GM23338 (cell line): ENCODE results near the gene OR6J1. TPM values are rescaled to one million over a fixed set of nuclear protein-coding genes. Genes with fewer than 3 reads are reported as not detected.

Source experiments
- ATAC-seq: fragments of 200-7000 bp; cut with Tn5 transposase; 3 replicates; pipeline ENCODE4 v1.9.1; 2020
- DNase-seq: peaks from one replicate; pipeline ENCODE4 v3.0.0-alpha.2; 2015; ENCODE audit warnings: low spot score
- H2AFZ ChIP-seq: fragments of 200-600 bp; sonication (generic); 2 replicates; pipeline ENCODE4 v1.8.0; 2016; ENCODE audit warnings: antibody characterized with exemption, mild to moderate bottlenecking, moderate library complexity
- H3F3A ChIP-seq: fragments of 200-600 bp; sonication (generic); replicated peaks from 2 replicates; pipeline ENCODE4 v1.8.0; 2017; ENCODE audit warnings: antibody characterized with exemption, mixed run types, low read depth
- H3K27ac ChIP-seq: fragments of 200-600 bp; sonication (generic); 2 replicates; pipeline ENCODE4 v1.6.1; 2016; ENCODE audit warnings: low read depth
- H3K27me3 ChIP-seq: fragments of 200-600 bp; sonication (generic); 2 replicates; pipeline ENCODE4 v1.8.0; 2016; ENCODE audit warnings: mild to moderate bottlenecking, mixed run types, moderate library complexity; ENCODE audit not compliant: insufficient read depth
- H3K36me3 ChIP-seq: fragments of 200-600 bp; sonication (generic); 2 replicates; pipeline ENCODE4 v1.8.0; 2016; ENCODE audit warnings: mild to moderate bottlenecking; ENCODE audit not compliant: insufficient read depth
- H3K4me1 ChIP-seq: fragments of 200-600 bp; sonication (generic); 2 replicates; pipeline ENCODE4 v1.8.0; 2016; ENCODE audit warnings: mild to moderate bottlenecking, moderate library complexity; ENCODE audit not compliant: insufficient read depth
- H3K4me2 ChIP-seq: fragments of 200-600 bp; sonication (generic); 2 replicates; pipeline ENCODE4 v1.7.1; 2017; ENCODE audit warnings: mixed run types
- H3K4me3 ChIP-seq: fragments of 200-600 bp; sonication (generic); 2 replicates; pipeline ENCODE4 v1.6.1; 2016; ENCODE audit warnings: mixed run types
- H3K79me2 ChIP-seq: fragments of 200-600 bp; sonication (generic); replicated peaks from 2 replicates; pipeline ENCODE4 v1.8.0; 2017; ENCODE audit warnings: mild to moderate bottlenecking; ENCODE audit not compliant: insufficient read depth
- H3K9me2 ChIP-seq: fragments of 200-600 bp; sonication (generic); 2 replicates; pipeline ENCODE4 v1.8.0; 2017; ENCODE audit not compliant: insufficient read depth
- H4K20me1 ChIP-seq: fragments of 200-600 bp; sonication (generic); replicated peaks from 2 replicates; pipeline ENCODE4 v1.8.0; 2017; ENCODE audit warnings: mild to moderate bottlenecking; ENCODE audit not compliant: insufficient read depth
- H3K27ac Mint-ChIP-seq: 2 replicates; pipeline ENCODE4 v1.8.0; 2020; ENCODE audit warnings: inconsistent platforms, mild to moderate bottlenecking, moderate library complexity, mixed read lengths
- H3K27me3 Mint-ChIP-seq: 3 replicates; pipeline ENCODE4 v1.8.0; 2022; ENCODE audit warnings: low read depth, mild to moderate bottlenecking, moderate library complexity, mixed read lengths, inconsistent platforms; ENCODE audit not compliant: insufficient read depth, poor library complexity
- H3K36me3 Mint-ChIP-seq: 3 replicates; pipeline ENCODE4 v1.8.0; 2021; ENCODE audit warnings: low read depth, mild to moderate bottlenecking, inconsistent platforms, moderate library complexity, mixed read lengths
- H3K4me1 Mint-ChIP-seq: 3 replicates; pipeline ENCODE4 v1.8.0; 2020; ENCODE audit warnings: mild to moderate bottlenecking, inconsistent platforms, mixed read lengths
- H3K4me3 Mint-ChIP-seq: 3 replicates; pipeline ENCODE4 v1.8.0; 2021; ENCODE audit warnings: moderate library complexity, mild to moderate bottlenecking, inconsistent platforms, mixed read lengths
- H3K9me3 Mint-ChIP-seq: 3 replicates; pipeline ENCODE4 v1.8.0; 2020; ENCODE audit warnings: moderate library complexity, mild to moderate bottlenecking, inconsistent platforms, mixed read lengths
- CREB1 ChIP-seq: fragments of 250-450 bp; sonication (Bioruptor Pico); IDR thresholded peaks from 2 replicates; pipeline ENCODE4 v1.5.0; 2020; ENCODE audit warnings: low read depth, mild to moderate bottlenecking, moderate library complexity
- EZH2 ChIP-seq: fragments of 200-600 bp; sonication (generic); IDR thresholded peaks from one replicate; pipeline ENCODE4 v1.8.0; 2017; ENCODE audit warnings: antibody characterized with exemption, mild to moderate bottlenecking, low read depth; ENCODE audit not compliant: unreplicated experiment
- EZH2phosphoT487 ChIP-seq: fragments of 200-600 bp; sonication (generic); IDR thresholded peaks from one replicate; pipeline ENCODE4 v1.8.1; 2018; ENCODE audit warnings: antibody characterized with exemption; ENCODE audit not compliant: unreplicated experiment
- JUNB ChIP-seq: IDR thresholded peaks from one replicate; pipeline ENCODE4 v1.6.1; 2016; ENCODE audit warnings: antibody characterized with exemption; ENCODE audit not compliant: unreplicated experiment
- NANOG ChIP-seq: IDR thresholded peaks from 2 replicates; pipeline ENCODE4 v1.6.1; 2016; ENCODE audit warnings: antibody characterized with exemption, borderline replicate concordance
- ZNF114 ChIP-seq: fragments of 250-450 bp; sonication (Bioruptor Pico); IDR thresholded peaks from 2 replicates; pipeline ENCODE4 v1.5.0; 2020; ENCODE audit warnings: mild to moderate bottlenecking, moderate library complexity
- long read RNA-seq: library from polyadenylated mRNA; unstranded; transcript quantifications from one replicate; pipeline ENCODE4 v2.0.0, GENCODE V29; 2020; ENCODE audit not compliant: unreplicated experiment
- polyA plus RNA-seq: library from polyadenylated mRNA; unstranded; fragments of >200 nt; fragmentation: Nextera tagmentation; extraction: Ambion mirVana; gene quantifications from 2 replicates; pipeline ENCODE4 v1.2.1, GENCODE V29; 2016
- total RNA-seq: library from RNA; depleted of rRNA; stranded (reverse); fragments of >200 nt; shearing (Covaris generic); gene quantifications from 2 replicates; pipeline ENCODE4 v1.2.3, GENCODE V29; 2014; rRNA removed
- TF ChIP-seq, protein P1 (sequence below), 2 experiments: fragments of 200-600 bp in 1 of 2; sonication (generic) in 1 of 2; conservative IDR thresholded peaks; 2 replicates each; pipeline versions ENCODE4 v1.5.1 to v1.6.1; 2016 to 2017; ENCODE audit warnings: antibody characterized with exemption in 2 of 2, low read depth in 2 of 2, mild to moderate bottlenecking in 2 of 2, moderate library complexity in 1 of 2
- TF ChIP-seq, protein P2 (sequence below): IDR thresholded peaks from 2 replicates; pipeline ENCODE4 v1.6.1; 2016; ENCODE audit warnings: antibody characterized with exemption
- TF ChIP-seq, protein P3 (sequence below): IDR thresholded peaks from one replicate; pipeline ENCODE4 v1.6.1; 2018; ENCODE audit warnings: antibody characterized with exemption; ENCODE audit not compliant: unreplicated experiment

OR6J1 gene
- total RNA-seq (not detected in 2 replicates), polyA plus RNA-seq (not detected in 2 replicates)
- long read RNA-seq: 0 reads

DNA sequence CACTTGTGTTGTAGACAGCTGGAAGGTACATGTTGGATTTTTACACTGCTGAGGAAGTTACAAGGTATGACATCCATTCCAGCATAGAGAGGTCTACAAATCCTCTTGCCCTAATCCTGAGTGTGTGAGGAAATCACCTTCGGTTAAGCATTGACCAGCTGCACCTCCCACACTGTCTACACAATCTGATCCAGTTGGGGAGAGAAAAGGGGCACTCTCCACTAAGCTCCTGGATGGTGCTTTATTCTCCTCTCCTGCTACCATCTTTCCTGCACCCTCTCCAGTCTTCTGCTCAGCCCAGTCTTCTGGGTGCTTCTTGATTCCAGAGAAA, at the start of gene OR6J1:
Gene OR6J1 (minus strand): TSS at position 48 of the 331 bp plus-strand sequence. CDS start 9,541 bp downstream, outside the sequence.
- ATAC-seq: no peak
- H3K4me1 ChIP-seq: no peaks in the 10 kb centered on the region
- peaks cover 2% of the 10 kb centered on the region for H3K27me3 Mint-ChIP-seq
- no peaks in the 10 kb centered on the region for H3K36me3 ChIP-seq
- H3K27ac Mint-ChIP-seq: no peak within 1 kb of the TSS
- no peak within 1 kb of the TSS for H3K27ac ChIP-seq
- no peaks in the 10 kb centered on the region for H3K27me3 ChIP-seq
- no peaks in the 10 kb centered on the region for H3K79me2 ChIP-seq
- H3K9me2 ChIP-seq: no peaks in the 10 kb centered on the region
- DNase-seq: no peak
- H3K4me2 ChIP-seq: no peak within 1 kb of the TSS
- no peaks in the 10 kb centered on the region for H4K20me1 ChIP-seq
- no peak within 1 kb of the TSS for H2AFZ ChIP-seq
- no peaks in the 10 kb centered on the region for H3K4me1 Mint-ChIP-seq
- no peaks in the 10 kb centered on the region for H3F3A ChIP-seq
- TF ChIP-seq JUNB (no peak), NANOG (no peak), CREB1 (CRISPR knock-in tag) (no peak)
- TF ChIP-seq, protein P1, sequence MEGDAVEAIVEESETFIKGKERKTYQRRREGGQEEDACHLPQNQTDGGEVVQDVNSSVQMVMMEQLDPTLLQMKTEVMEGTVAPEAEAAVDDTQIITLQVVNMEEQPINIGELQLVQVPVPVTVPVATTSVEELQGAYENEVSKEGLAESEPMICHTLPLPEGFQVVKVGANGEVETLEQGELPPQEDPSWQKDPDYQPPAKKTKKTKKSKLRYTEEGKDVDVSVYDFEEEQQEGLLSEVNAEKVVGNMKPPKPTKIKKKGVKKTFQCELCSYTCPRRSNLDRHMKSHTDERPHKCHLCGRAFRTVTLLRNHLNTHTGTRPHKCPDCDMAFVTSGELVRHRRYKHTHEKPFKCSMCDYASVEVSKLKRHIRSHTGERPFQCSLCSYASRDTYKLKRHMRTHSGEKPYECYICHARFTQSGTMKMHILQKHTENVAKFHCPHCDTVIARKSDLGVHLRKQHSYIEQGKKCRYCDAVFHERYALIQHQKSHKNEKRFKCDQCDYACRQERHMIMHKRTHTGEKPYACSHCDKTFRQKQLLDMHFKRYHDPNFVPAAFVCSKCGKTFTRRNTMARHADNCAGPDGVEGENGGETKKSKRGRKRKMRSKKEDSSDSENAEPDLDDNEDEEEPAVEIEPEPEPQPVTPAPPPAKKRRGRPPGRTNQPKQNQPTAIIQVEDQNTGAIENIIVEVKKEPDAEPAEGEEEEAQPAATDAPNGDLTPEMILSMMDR (conservative IDR thresholded peaks at IDR 0.05; ENCODE audit: low read depth in 2 of 2): no peak
- H3K36me3 Mint-ChIP-seq: no peaks in the 10 kb centered on the region
- H3K4me3 ChIP-seq: no peak within 1 kb of the TSS
- no peaks in the 10 kb centered on the region for H3K9me3 Mint-ChIP-seq
- H3K4me3 Mint-ChIP-seq: no peak within 1 kb of the TSS

DNA sequence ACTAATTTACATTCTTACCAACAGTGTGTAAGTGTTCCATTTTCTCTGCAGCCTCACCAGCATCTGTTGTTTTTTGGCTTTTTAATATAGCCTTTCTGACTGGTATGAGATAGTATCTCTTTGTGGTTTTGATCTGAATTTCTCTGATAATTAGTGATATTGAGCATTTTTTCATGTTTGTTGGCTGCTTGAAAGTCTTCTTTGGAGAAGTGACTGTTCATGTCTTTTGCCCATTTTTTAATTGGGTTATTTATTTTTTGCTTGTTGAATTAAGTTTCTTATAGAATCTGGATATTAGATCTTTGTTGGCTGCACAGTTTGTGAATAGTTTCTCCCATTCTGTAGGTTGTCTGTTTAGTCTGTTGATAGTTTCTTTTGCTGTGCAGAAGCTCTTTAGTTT, 48.0 kb upstream of the OR6J1 start:
- Histone ChIP-seq H3K36me3 (no peaks in the 10 kb centered on the region; the same call in 1 of the 2 replicates), H3K27ac (no peak overlapping the region), H3K4me1 (no peaks in the 10 kb centered on the region), H3K9me2 (no peaks in the 10 kb centered on the region), H3K79me2 (no peaks in the 10 kb centered on the region), H3K27me3 (no peaks in the 10 kb centered on the region), H2AFZ (no peak overlapping the region), H4K20me1 (no peaks in the 10 kb centered on the region), H3K4me3 (no peak overlapping the region), H3K4me2 (no peak overlapping the region), H3F3A (no peaks in the 10 kb centered on the region)
- no peaks in the 10 kb centered on the region for H3K4me1 Mint-ChIP-seq
- H3K9me3 Mint-ChIP-seq: peaks cover 10% of the 10 kb centered on the region; the same call in 2 of the 3 replicates
- DNase-seq: no peak
- H3K27ac Mint-ChIP-seq: no peak overlapping the region
- H3K27me3 Mint-ChIP-seq: peaks cover 2% of the 10 kb centered on the region
- H3K4me3 Mint-ChIP-seq: no peak overlapping the region
- no peak for ATAC-seq
- H3K36me3 Mint-ChIP-seq: no peaks in the 10 kb centered on the region
- TF ChIP-seq NANOG: no peak
- no peak for TF ChIP-seq CREB1 (CRISPR knock-in tag)
- TF ChIP-seq EZH2: no peak
- TF ChIP-seq, protein P2, sequence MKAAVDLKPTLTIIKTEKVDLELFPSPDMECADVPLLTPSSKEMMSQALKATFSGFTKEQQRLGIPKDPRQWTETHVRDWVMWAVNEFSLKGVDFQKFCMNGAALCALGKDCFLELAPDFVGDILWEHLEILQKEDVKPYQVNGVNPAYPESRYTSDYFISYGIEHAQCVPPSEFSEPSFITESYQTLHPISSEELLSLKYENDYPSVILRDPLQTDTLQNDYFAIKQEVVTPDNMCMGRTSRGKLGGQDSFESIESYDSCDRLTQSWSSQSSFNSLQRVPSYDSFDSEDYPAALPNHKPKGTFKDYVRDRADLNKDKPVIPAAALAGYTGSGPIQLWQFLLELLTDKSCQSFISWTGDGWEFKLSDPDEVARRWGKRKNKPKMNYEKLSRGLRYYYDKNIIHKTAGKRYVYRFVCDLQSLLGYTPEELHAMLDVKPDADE: no peak
- TF ChIP-seq EZH2phosphoT487: no peak
- no peak for TF ChIP-seq ZNF114
- TF ChIP-seq, protein P3, sequence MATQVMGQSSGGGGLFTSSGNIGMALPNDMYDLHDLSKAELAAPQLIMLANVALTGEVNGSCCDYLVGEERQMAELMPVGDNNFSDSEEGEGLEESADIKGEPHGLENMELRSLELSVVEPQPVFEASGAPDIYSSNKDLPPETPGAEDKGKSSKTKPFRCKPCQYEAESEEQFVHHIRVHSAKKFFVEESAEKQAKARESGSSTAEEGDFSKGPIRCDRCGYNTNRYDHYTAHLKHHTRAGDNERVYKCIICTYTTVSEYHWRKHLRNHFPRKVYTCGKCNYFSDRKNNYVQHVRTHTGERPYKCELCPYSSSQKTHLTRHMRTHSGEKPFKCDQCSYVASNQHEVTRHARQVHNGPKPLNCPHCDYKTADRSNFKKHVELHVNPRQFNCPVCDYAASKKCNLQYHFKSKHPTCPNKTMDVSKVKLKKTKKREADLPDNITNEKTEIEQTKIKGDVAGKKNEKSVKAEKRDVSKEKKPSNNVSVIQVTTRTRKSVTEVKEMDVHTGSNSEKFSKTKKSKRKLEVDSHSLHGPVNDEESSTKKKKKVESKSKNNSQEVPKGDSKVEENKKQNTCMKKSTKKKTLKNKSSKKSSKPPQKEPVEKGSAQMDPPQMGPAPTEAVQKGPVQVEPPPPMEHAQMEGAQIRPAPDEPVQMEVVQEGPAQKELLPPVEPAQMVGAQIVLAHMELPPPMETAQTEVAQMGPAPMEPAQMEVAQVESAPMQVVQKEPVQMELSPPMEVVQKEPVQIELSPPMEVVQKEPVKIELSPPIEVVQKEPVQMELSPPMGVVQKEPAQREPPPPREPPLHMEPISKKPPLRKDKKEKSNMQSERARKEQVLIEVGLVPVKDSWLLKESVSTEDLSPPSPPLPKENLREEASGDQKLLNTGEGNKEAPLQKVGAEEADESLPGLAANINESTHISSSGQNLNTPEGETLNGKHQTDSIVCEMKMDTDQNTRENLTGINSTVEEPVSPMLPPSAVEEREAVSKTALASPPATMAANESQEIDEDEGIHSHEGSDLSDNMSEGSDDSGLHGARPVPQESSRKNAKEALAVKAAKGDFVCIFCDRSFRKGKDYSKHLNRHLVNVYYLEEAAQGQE: no peak
